ENCODE results near the gene CACNB4.

The CACNB4 gene

GRCh38 chr2:152099367-152100050 is 665 bp upstream of the CACNB4 start:
- TF ChIP-seq CTCF (IDR thresholded peaks at IDR 0.05; ENCODE audit: extremely low read depth, insufficient read depth, missing control alignments): no peak
- DNase-seq (ENCODE audit: low spot score): peak; percentile 43
- in situ Hi-C loops (cut with MboI; ENCODE audit: low pct_unique_long_range_greater_than_20kb, low sequenced_read_pairs, unreplicated experiment): no loop called here

GRCh38 chr2:152097801-152098495 is 896 bp downstream of the CACNB4 start:
- DNase-seq (ENCODE audit: low spot score): peak; percentile 63
- in situ Hi-C loops (cut with MboI; ENCODE audit: low pct_unique_long_range_greater_than_20kb, low sequenced_read_pairs, unreplicated experiment): no loop called here
- TF ChIP-seq CTCF (IDR thresholded peaks at IDR 0.05; ENCODE audit: extremely low read depth, insufficient read depth, missing control alignments): no peak

GRCh38 chr2:152097290-152097800 is 1.5 kb downstream of the CACNB4 start:
- in situ Hi-C loops (cut with MboI; ENCODE audit: low pct_unique_long_range_greater_than_20kb, low sequenced_read_pairs, unreplicated experiment): no loop called here
- TF ChIP-seq CTCF (IDR thresholded peaks at IDR 0.05; ENCODE audit: extremely low read depth, insufficient read depth, missing control alignments): no peak
- no peak for DNase-seq (ENCODE audit: low spot score)

GRCh38 chr2:152095146-152095545 is 3.7 kb downstream of the CACNB4 start:
- no peak for TF ChIP-seq CTCF (IDR thresholded peaks at IDR 0.05; ENCODE audit: extremely low read depth, insufficient read depth, missing control alignments)
- in situ Hi-C loops (cut with MboI; ENCODE audit: low pct_unique_long_range_greater_than_20kb, low sequenced_read_pairs, unreplicated experiment): no loop called here
- no peak for DNase-seq (ENCODE audit: low spot score)

GRCh38 chr2:152094014-152094413 is 4.8 kb downstream of the CACNB4 start:
- no peak for DNase-seq (ENCODE audit: low spot score)
- in situ Hi-C loops (cut with MboI; ENCODE audit: low pct_unique_long_range_greater_than_20kb, low sequenced_read_pairs, unreplicated experiment): no loop called here
- no peak for TF ChIP-seq CTCF (IDR thresholded peaks at IDR 0.05; ENCODE audit: extremely low read depth, insufficient read depth, missing control alignments)

- TF ChIP-seq CTCF (IDR thresholded peaks at IDR 0.05; ENCODE audit: extremely low read depth, insufficient read depth, missing control alignments): no peak
- in situ Hi-C loops (cut with MboI; ENCODE audit: low pct_unique_long_range_greater_than_20kb, low sequenced_read_pairs, unreplicated experiment): no loop called here
- no peak for DNase-seq (ENCODE audit: low spot score)
These were observed 5.4 kb downstream of the CACNB4 start for GRCh38 chr2:152093464-152093863.

Data from GM13977 (cell line).